GM06990 (cell line): ENCODE results near the gene DMAP1.
A peak's percentile ranks its signal among the peaks of the same experiment; 100 is the strongest.

Experiments
- DNase-seq: peaks from one replicate; pipeline ENCODE4 v3.0.0-alpha.2; 2011; ENCODE audit not compliant: insufficient read length; ENCODE audit errors: extremely low read depth
- H3K27me3 ChIP-seq: replicated peaks from 2 replicates; pipeline ENCODE4 v1.6.0; 2011; ENCODE audit warnings: low read length; ENCODE audit not compliant: control insufficient read depth, insufficient read depth
- H3K36me3 ChIP-seq: 2 replicates; pipeline ENCODE4 v1.5.1; 2011; ENCODE audit warnings: low read length; ENCODE audit not compliant: control insufficient read depth, insufficient read depth
- H3K4me3 ChIP-seq: replicated peaks from 2 replicates; pipeline ENCODE4 v1.5.1; 2011; ENCODE audit warnings: low read depth, mild to moderate bottlenecking, control low read depth, low read length
- CTCF ChIP-seq: IDR thresholded peaks from 2 replicates; pipeline ENCODE4 v1.5.1; 2011; ENCODE audit warnings: low read length, control low read depth, mild to moderate bottlenecking, inconsistent platforms; ENCODE audit not compliant: insufficient read depth, poor library complexity, severe bottlenecking

Gene DMAP1

GRCh38 chr1:44208226-44208625 is 5.0 kb upstream of the DMAP1 start:
- no peak for TF ChIP-seq CTCF
- no peak for DNase-seq
- Histone ChIP-seq H3K4me3 (no peak overlapping the region), H3K27me3 (no peaks in the 10 kb centered on the region), H3K36me3 (no peaks in the 10 kb centered on the region)

- no peak for DNase-seq
- no peak for TF ChIP-seq CTCF
- Histone ChIP-seq H3K36me3 (peaks cover 1% of the 10 kb centered on the region; the same call in 1 of the 2 replicates), H3K4me3 (no peak overlapping the region), H3K27me3 (no peaks in the 10 kb centered on the region)
Observed at GRCh38 chr1:44210595-44210994, 2.7 kb upstream of the DMAP1 start.

GRCh38 chr1:44212355-44213221 is 683 bp upstream of the DMAP1 start:
- H3K4me3 ChIP-seq, result peak overlapping the region; percentile 95
- no peak for DNase-seq
- peaks cover 3% of the 10 kb centered on the region for H3K36me3 ChIP-seq
- no peaks in the 10 kb centered on the region for H3K27me3 ChIP-seq
- TF ChIP-seq CTCF, result no peak

GRCh38 chr1:44217809-44218410 is 4.6 kb downstream of the DMAP1 start:
- Histone ChIP-seq H3K27me3 (no peaks in the 10 kb centered on the region), H3K36me3 (peaks cover 34% of the 10 kb centered on the region), H3K4me3 (no peak overlapping the region)
- no peak for DNase-seq
- peak; percentile 88 for TF ChIP-seq CTCF

GRCh38 chr1:44218503-44219300 is 5.4 kb downstream of the DMAP1 start:
- H3K27me3 ChIP-seq, result no peaks in the 10 kb centered on the region
- H3K4me3 ChIP-seq, result no peak overlapping the region
- H3K36me3 ChIP-seq, result peaks cover 34% of the 10 kb centered on the region
- TF ChIP-seq CTCF, result no peak
- DNase-seq, result no peak
